Activated T-helper 1 cell treated with anti-CD3 and anti-CD28 coated beads, Interleukin-12 subunit alpha, Interleukin-12 subunit beta, Interleukin-2, Interleukin-4 antibody, amounts not matched to agents 30 ng/mL and 10 ng/mL and 1 ng/mL, durations not matched to agents 14 hours and 24 hours and 36 hours (primary cell): Measurements from ENCODE around the gene FARP1. TPM values are rescaled to one million over a fixed set of nuclear protein-coding genes. Genes with fewer than 3 reads are reported as not detected.

Experiments used
- DNase-seq: peaks from one replicate; pipeline ENCODE4 v3.0.0; 2021; ENCODE audit warnings: low spot score
- H3K27ac Mint-ChIP-seq: one replicate; pipeline ENCODE4 v1.8.0; 2021; ENCODE audit warnings: mild to moderate bottlenecking, mixed read lengths
- H3K27me3 Mint-ChIP-seq: one replicate; pipeline ENCODE4 v1.8.0; 2022; ENCODE audit warnings: mild to moderate bottlenecking, moderate library complexity, mixed read lengths; ENCODE audit not compliant: insufficient read depth
- H3K36me3 Mint-ChIP-seq: one replicate; pipeline ENCODE4 v1.8.0; 2021; ENCODE audit warnings: low read depth, mixed read lengths
- H3K4me1 Mint-ChIP-seq: one replicate; pipeline ENCODE4 v1.8.0; 2021; ENCODE audit warnings: low read depth, mixed read lengths
- H3K4me3 Mint-ChIP-seq: one replicate; pipeline ENCODE4 v1.8.0; 2021; ENCODE audit warnings: mild to moderate bottlenecking, moderate library complexity, mixed read lengths
- H3K9me3 Mint-ChIP-seq: one replicate; pipeline ENCODE4 v1.8.0; 2021; ENCODE audit warnings: mixed read lengths
- intact Hi-C: fragments of 100-400 bp; cut with micrococcal nuclease; formaldehyde crosslinking; loops from one replicate; pipeline ENCODE4 v1.15.1; 2024
- total RNA-seq: library from RNA; stranded (reverse); gene quantifications from 2 replicates; pipeline ENCODE4 v1.2.3, GENCODE V29; 2022

The FARP1 gene
- total RNA-seq, 1 donor from 2014 or later, result 0.34 TPM

GRCh38 chr13:98471934-98472333 lies 329.0 kb downstream of the FARP1 start:
- H3K4me1 Mint-ChIP-seq, result peaks cover 52% of the 10 kb centered on the region
- H3K27me3 Mint-ChIP-seq, result no peaks in the 10 kb centered on the region
- no peak overlapping the region for H3K4me3 Mint-ChIP-seq
- no peak for DNase-seq
- intact Hi-C loops, result loop anchor here (10.0 kb wide), 1 partner anchor 497 kb away; no protein-coding TSS in a partner anchor
- H3K36me3 Mint-ChIP-seq, result peaks cover 41% of the 10 kb centered on the region
- peak overlapping the region; percentile 84 for H3K27ac Mint-ChIP-seq
- H3K9me3 Mint-ChIP-seq, result peaks cover 4% of the 10 kb centered on the region

- Mint-ChIP-seq H3K4me3 (no peak overlapping the region), H3K9me3 (peaks cover 4% of the 10 kb centered on the region), H3K27me3 (no peaks in the 10 kb centered on the region), H3K27ac (peak overlapping the region; percentile 84), H3K4me1 (peaks cover 63% of the 10 kb centered on the region), H3K36me3 (peaks cover 47% of the 10 kb centered on the region)
- no peak for DNase-seq
- intact Hi-C loops, result loop anchor here (10.0 kb wide), 1 partner anchor 498 kb away; no protein-coding TSS in a partner anchor
Observed at GRCh38 chr13:98473135-98473787, 330.4 kb downstream of the FARP1 start.

GRCh38 chr13:98473788-98474144 lies 330.9 kb downstream of the FARP1 start:
- no peak for DNase-seq
- H3K4me3 Mint-ChIP-seq, result no peak overlapping the region
- no peaks in the 10 kb centered on the region for H3K27me3 Mint-ChIP-seq
- intact Hi-C loops, result loop anchor here (10.0 kb wide), 1 partner anchor 499 kb away; no protein-coding TSS in a partner anchor
- H3K4me1 Mint-ChIP-seq, result peaks cover 66% of the 10 kb centered on the region
- peak overlapping the region; percentile 58 for H3K27ac Mint-ChIP-seq
- peaks cover 49% of the 10 kb centered on the region for H3K36me3 Mint-ChIP-seq
- peaks cover 4% of the 10 kb centered on the region for H3K9me3 Mint-ChIP-seq

GRCh38 chr13:98474292-98474691 lies 331.4 kb downstream of the FARP1 start:
- peak overlapping the region; percentile 40 for H3K27ac Mint-ChIP-seq
- no peak overlapping the region for H3K4me3 Mint-ChIP-seq

GRCh38 chr13:98474761-98475160 lies 331.9 kb downstream of the FARP1 start:
- intact Hi-C loops, result loop anchor here (5.0 to 10.0 kb wide), 2 partner anchors 500 to 553 kb away; no protein-coding TSS in a partner anchor
- H3K9me3 Mint-ChIP-seq, result peaks cover 4% of the 10 kb centered on the region
- H3K4me3 Mint-ChIP-seq, result no peak overlapping the region
- H3K27me3 Mint-ChIP-seq, result no peaks in the 10 kb centered on the region
- H3K36me3 Mint-ChIP-seq, result peaks cover 51% of the 10 kb centered on the region
- peaks cover 75% of the 10 kb centered on the region for H3K4me1 Mint-ChIP-seq
- no peak for DNase-seq
- H3K27ac Mint-ChIP-seq, result no peak overlapping the region

More at GRCh38 chr13:98474292-98474691, 331.4 kb downstream of the FARP1 start:
- intact Hi-C loops, result loop anchor here (10.0 kb wide), 1 partner anchor 499 kb away; no protein-coding TSS in a partner anchor
- no peak for DNase-seq
- Mint-ChIP-seq H3K4me1 (peaks cover 70% of the 10 kb centered on the region), H3K36me3 (peaks cover 51% of the 10 kb centered on the region), H3K27me3 (no peaks in the 10 kb centered on the region), H3K9me3 (peaks cover 4% of the 10 kb centered on the region)

GRCh38 chr13:98475522-98475921 lies 332.6 kb downstream of the FARP1 start:
- intact Hi-C loops, result loop anchor here (5.0 to 10.0 kb wide), 2 partner anchors 501 to 552 kb away; no protein-coding TSS in a partner anchor
- Mint-ChIP-seq H3K27ac (peak overlapping the region; percentile 44), H3K27me3 (no peaks in the 10 kb centered on the region), H3K4me1 (peaks cover 74% of the 10 kb centered on the region), H3K4me3 (no peak overlapping the region), H3K36me3 (peaks cover 51% of the 10 kb centered on the region), H3K9me3 (peaks cover 4% of the 10 kb centered on the region)
- DNase-seq, result no peak

GRCh38 chr13:98476106-98476505 lies 333.2 kb downstream of the FARP1 start:
- peaks cover 73% of the 10 kb centered on the region for H3K4me1 Mint-ChIP-seq
- DNase-seq, result peak; percentile 56
- peaks cover 4% of the 10 kb centered on the region for H3K9me3 Mint-ChIP-seq
- no peaks in the 10 kb centered on the region for H3K27me3 Mint-ChIP-seq
- peak overlapping the region; percentile 74 for H3K4me3 Mint-ChIP-seq
- intact Hi-C loops, result loop anchor here (1.0 to 10.0 kb wide), 12 partner anchors 28 to 1043 kb away; no protein-coding TSS in a partner anchor
- peak overlapping the region; percentile 97 for H3K27ac Mint-ChIP-seq
- H3K36me3 Mint-ChIP-seq, result peaks cover 51% of the 10 kb centered on the region

GRCh38 chr13:98476538-98476966 lies 333.7 kb downstream of the FARP1 start:
- DNase-seq, result peak; percentile 86
- intact Hi-C loops, result loop anchor here (1.0 to 10.0 kb wide), 12 partner anchors 28 to 1043 kb away; no protein-coding TSS in a partner anchor
- peaks cover 50% of the 10 kb centered on the region for H3K36me3 Mint-ChIP-seq
- peak overlapping the region; percentile 97 for H3K27ac Mint-ChIP-seq
- H3K4me3 Mint-ChIP-seq, result peak overlapping the region; percentile 74
- peaks cover 73% of the 10 kb centered on the region for H3K4me1 Mint-ChIP-seq
- H3K27me3 Mint-ChIP-seq, result no peaks in the 10 kb centered on the region
- peaks cover 4% of the 10 kb centered on the region for H3K9me3 Mint-ChIP-seq

- H3K27ac Mint-ChIP-seq, result peak overlapping the region; percentile 61
- H3K4me3 Mint-ChIP-seq, result peak overlapping the region; percentile 23
- intact Hi-C loops, result loop anchor here (5.0 to 10.0 kb wide), 2 partner anchors 504 to 549 kb away; no protein-coding TSS in a partner anchor
- DNase-seq, result no peak
- no peaks in the 10 kb centered on the region for H3K9me3 Mint-ChIP-seq
- no peaks in the 10 kb centered on the region for H3K27me3 Mint-ChIP-seq
- peaks cover 34% of the 10 kb centered on the region for H3K36me3 Mint-ChIP-seq
- H3K4me1 Mint-ChIP-seq, result peaks cover 62% of the 10 kb centered on the region
Observed at GRCh38 chr13:98478189-98479129, 335.6 kb downstream of the FARP1 start.

GRCh38 chr13:98479496-98480003 lies 336.7 kb downstream of the FARP1 start:
- DNase-seq, result no peak
- Mint-ChIP-seq H3K9me3 (no peaks in the 10 kb centered on the region), H3K4me1 (peaks cover 62% of the 10 kb centered on the region), H3K27ac (no peak overlapping the region), H3K36me3 (peaks cover 28% of the 10 kb centered on the region), H3K4me3 (no peak overlapping the region), H3K27me3 (no peaks in the 10 kb centered on the region)
- intact Hi-C loops, result loop anchor here (5.0 to 10.0 kb wide), 2 partner anchors 505 to 548 kb away; no protein-coding TSS in a partner anchor

GRCh38 chr13:98480915-98481877 lies 338.3 kb downstream of the FARP1 start:
- H3K9me3 Mint-ChIP-seq, result no peaks in the 10 kb centered on the region
- DNase-seq, result no peak
- H3K27me3 Mint-ChIP-seq, result no peaks in the 10 kb centered on the region
- H3K36me3 Mint-ChIP-seq, result peaks cover 32% of the 10 kb centered on the region
- H3K27ac Mint-ChIP-seq, result peak overlapping the region; percentile 77
- peaks cover 72% of the 10 kb centered on the region for H3K4me1 Mint-ChIP-seq
- no peak overlapping the region for H3K4me3 Mint-ChIP-seq
- intact Hi-C loops, result no loop called here
